Fibroblast of the conjunctiva (primary cell): ENCODE measurements around the gene LSAMP.

Source experiments
- DNase-seq: peaks from one replicate; pipeline ENCODE4 v3.0.0-alpha.2; 2010; ENCODE audit warnings: low read depth

The LSAMP gene

DNA sequence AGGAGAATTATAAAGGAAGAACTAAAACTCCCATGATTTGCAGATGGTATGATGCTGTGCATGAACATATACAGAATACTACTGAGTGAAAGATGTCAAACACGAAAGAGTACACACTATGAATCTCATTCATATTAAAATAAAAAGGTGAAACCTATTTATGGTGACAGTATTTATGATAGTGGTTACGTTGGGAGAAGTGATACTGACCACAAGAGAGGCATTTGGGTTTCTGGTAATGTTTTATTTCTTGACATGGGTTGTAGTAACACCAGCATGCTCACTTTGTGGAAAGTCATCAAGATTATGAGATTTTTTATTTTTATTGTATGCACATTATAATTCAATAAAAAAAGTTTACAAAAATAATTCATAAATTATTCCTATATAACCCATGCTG, 498.0 kb downstream of the LSAMP start:
- no peak for DNase-seq

DNA sequence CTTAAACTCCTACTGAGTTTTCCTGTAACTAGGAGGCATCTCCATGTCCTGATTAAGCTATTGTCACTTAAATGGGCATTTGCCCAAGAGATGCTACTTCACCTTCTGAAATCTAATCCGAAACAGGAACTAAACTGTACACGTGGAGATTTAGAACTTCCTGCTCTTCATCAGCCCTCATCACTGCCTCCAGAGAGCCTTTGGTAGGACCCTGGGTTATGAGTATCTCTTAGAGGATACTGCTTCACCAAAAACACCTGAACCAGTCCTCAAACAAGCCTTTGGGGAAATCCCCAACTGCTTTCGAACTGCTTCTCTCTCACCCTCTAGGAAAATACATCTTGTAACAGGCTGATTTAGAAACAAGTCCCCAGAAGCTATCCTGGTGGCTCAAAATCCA, 501.7 kb downstream of the LSAMP start:
- DNase-seq: no peak

DNA sequence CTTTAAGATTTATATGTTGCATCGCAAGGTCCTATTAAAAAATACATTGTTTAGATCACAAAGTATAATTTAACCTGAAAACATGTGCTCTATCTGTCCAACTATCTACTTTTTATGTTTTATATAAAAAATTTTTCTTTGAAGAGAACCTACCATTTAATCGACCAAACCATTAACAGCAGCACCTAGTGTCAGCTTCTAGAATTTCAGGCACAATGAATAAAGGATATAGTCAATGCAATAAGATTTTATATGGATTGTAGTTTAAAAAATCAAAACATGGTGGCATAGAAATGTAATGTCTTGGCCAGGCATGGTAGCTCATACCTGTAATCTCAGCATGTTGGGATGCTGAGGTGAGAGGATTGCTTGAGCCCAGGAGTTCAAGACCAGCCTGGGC, 508.2 kb downstream of the LSAMP start:
- no peak for DNase-seq

DNA sequence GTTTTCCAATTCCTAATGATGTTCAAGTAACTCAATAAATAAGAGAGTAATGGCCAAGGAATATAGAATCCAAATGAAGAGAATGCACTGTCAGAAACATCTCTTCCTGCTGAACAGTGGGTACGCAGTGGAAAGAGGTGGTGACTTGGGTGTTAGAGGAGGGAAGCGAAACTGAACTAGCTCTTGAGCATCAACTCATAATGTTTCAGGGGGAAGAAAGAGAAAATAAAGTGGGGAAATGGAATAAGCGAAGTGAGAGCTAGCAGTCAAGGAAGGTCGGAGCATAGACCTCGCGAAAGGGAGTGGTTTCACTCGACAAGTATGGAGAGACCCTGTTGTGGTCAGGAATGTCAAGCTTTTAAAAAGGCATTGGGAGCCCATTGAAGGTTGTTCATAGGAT, 512.5 kb downstream of the LSAMP start:
- DNase-seq: no peak

DNA sequence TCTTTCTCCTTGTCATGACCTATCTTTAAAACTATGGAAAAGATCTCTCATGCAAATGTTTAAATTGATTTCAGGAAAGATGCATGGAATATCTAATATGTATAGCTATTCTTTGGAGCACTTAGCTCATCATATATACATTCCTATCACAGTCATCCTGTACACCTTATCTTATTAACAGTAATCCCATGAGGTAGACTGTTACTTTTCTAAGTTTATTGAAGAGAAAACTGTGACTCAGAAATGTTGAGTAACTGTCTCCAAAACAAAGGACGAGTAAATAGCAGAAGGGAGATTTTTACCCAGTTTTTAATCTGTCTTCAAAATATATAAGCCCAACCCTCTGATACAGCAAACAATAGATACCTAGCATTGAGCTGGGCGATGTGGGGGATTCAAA, 513.7 kb downstream of the LSAMP start:
- no peak for DNase-seq

DNA sequence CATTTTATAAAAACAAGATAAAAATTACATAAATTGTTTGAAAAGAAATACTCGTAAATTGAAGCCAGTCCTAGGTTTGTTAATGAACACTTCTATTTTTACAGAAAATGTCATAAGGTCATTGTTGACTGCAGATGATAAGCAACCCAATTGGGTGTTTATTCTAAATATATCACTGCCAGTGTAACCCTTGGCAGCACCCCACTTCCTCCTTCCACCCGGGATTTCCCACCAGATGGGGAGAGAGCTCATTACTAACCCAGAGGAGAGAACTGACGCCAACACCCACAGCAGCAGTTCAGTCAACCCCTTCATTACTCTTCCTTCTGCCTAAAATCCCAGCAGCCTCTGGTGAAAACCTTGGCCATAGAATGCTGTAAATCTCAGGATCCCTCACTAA, 514.4 kb downstream of the LSAMP start:
- DNase-seq: no peak

DNA sequence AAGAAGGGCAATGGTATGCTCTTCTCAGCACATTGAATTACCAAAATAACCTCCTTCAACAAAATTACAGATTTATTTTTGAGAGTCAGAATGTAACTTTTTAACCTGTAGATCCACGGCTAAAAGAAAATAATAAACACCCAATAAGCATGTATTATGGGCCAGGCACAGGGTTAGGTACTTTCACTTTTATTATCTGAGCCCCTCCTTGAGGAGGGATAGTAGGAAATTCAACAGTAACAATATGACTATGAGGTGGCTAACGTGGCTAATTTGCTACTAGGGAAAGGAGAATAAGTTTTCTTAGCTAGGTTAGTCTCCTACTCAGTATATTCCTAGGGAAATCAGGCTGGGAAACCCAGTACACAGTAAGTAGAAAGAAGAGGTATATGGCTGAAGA, 515.1 kb downstream of the LSAMP start:
- no peak for DNase-seq

DNA sequence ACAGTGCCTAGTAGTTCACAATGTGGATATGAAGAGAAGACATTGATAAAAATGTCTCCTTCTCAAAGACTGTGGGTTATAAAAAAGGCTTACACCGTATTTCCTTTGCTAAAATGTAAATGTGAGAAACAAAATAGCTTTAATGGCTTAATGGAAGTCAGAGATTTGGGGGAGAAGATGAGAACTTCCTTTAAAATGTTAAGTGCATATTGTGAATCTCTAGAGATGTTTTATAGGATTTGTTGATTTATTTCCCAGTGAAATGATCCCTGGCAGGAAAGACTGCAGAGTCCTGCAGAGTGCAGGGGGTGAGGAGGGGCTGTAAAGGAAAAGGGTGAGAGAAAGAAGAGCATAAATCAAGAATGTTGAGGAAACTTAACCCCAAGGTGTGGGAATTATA, 516.9 kb downstream of the LSAMP start:
- no peak for DNase-seq

DNA sequence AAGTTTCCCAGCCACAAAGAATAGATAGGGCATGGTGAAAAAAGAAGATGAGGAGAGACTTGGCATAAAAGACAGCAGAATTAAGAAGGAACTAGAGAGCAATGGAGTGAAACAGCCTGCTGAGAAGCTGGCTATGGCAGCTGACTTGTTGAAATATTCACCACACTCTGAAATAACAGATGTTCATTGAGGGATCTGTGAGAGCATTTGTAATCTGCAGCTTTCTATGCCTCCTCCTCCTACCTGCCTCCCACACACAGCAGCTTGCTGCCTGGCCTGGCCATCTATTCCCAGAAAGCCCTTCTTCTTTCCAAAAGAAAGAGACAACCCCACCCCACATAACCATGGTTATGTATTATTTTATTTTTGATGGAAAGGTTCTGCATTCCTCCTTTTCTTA, 518.1 kb downstream of the LSAMP start:
- no peak for DNase-seq

DNA sequence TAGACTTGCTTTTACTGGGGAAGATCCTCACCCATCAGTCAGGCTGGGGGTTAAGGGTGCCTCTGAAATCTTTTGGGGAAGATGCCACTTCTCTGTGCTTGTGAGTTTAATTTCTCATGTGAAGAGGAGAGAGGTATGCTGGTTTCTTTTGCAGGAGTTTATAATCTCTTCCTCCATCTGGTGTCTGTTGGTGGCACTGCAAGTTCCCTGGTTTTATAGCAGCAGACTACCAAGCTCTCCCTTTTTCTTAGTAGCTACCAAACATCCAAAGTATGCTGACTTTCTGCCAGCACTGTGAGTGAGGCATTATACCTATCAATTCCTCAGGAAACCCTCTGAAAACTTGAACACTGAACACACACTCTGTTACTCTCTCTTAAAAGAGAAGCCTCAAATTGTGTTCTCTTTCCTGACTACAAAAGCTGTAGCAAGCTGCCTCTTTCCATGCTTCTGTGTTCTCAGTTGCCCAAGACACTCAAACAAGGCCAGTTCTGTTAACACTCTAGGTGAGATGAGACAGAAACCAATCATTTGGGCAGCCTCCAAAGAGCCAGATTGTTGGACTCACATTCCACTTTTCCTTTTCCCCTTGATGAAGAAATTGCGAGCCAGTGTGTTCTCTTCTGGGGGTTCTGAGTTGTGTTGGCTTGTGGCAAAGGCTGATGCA, 522.5 kb downstream of the LSAMP start:
- no peak for DNase-seq

DNA sequence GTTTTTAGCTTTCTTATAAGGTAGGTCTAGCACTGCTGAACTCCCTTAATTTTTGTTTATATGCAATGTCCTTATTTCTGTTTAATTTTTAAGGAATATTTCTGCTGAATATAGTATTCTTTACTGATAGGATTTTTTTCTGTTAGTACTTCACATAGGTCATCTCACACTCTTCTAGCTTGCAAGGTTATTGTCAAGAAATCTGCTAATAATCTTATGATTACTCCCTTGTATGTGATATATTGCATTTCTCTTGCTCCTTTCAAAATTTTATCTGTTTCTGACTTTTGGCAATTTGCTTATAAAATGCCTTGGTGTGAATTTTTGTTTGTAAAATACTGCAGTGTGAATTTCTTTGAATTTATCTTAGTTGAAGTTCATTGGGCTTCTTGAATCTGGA, 523.6 kb downstream of the LSAMP start:
- DNase-seq: no peak

DNA sequence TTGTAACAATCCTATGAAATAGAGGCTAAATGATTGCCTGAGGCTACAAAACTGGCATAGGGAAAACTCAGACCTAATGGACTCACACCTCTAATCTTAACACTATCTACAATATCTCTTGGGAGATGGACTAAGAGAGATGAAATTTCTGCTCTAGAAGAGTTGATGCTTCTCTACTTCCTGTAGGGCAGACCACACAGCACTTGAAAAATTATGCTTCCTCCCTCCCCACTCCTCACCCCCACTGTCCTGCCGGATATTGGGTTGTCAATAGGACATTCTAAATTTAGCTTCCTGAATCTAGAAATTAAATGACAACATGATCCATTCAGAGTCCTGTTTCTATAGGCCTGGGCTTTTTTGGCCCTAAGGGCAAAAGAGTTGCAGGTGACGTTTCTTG, 526.4 kb downstream of the LSAMP start:
- no peak for DNase-seq

DNA sequence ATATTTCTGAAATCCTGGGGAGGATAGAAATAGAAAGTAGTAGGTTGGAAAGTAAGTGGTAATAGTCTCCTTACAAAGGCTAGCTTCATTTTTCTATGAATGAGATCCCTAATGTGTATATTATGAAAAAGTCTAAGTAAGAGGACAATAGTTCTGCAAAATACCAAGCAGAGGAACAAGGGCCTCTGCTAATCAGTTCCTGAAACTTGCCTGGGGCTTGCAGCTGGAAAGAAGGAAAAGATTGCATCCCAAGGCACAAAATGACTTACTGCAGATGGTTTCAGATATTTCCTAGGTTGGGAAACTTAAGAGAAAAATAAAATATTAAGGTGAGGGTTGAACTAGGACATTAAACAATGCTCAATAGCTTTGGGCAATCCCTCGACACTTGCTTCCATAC, 528.4 kb downstream of the LSAMP start:
- DNase-seq: no peak

DNA sequence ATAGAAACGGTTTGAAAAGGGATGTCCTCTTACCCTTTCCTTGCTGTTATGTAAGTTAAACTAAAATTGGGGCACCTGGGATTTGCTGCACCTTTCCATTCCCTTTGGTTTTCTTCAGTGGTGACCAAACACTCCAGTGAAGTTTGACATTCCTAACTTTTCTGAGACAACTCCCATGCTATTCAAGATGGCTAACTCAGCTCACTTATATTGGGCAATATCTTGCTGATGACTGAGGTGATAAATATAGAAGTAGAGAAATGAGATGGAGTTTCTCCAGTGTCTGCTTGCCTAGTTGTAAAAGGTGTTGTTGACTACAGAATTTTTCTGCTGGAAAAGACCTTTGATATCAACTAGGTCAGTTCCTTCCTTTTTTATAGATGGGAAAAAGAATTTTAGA, 530.2 kb downstream of the LSAMP start:
- DNase-seq: no peak

DNA sequence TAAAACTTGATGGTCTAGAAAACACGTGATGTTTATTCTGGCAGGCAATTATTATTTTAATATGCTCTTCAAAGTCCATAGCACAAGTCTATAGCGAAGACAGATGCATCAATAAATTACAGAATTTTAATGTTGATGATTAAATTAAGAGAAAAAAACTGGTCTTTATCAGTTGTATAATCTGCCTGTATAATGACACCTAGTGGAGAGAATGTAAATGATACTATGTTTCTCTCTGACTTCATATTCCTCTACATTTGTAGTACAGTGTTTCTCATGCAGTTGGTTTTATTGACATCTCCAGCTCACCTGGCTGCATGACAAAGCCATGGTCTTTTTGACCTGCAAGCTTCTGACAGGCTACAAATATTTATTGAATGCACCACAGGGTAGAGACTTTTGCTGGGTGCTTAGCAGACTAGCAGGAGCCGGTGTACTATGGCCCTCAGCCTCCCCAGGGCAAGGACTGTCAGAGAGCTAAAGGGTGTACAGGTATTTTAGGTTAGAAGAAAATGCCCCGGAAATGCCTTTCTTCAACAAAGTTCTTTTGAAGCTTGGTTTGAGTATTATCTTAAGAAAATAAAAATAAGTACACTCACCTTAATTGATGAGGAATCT, 532.1 kb downstream of the LSAMP start:
- DNase-seq: no peak

DNA sequence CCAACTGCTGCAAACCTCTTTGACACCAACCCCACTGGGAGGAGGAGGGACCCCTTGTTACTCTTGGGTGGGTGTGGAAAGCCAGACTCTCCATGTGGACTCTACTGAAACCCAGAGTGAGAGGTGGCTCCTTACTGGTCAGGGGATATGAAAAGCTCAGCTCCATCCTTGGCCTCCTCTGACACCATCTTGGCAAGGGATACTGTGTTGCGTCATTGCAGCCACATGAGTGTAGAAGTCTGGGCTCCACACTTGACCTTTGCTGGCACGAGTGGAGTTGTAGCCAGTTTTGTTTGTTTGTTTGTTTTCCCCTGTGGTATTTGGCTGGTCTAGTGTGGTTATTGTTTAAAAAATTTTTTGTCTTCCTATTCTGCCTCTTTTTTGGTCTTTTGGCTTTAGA, 532.9 kb downstream of the LSAMP start:
- DNase-seq: peak; percentile 16

DNA sequence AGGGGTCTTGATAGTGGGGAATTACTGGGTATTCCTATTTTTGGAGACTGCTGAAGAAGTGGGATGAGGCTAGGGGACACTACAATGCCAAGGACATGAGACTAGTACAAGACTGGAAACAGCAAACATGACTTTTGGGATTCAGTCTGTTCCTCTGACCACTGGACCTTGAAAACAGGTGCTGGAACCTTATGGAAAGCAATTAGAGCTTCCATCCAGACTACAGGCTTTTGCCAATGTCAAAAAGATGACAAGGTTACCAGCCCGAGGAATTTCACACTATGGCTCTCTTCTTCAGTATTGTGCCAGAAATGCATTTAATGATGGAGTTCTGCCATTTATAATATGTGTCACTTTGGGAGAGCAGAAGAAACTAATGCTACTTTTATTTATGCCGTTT, 539.4 kb downstream of the LSAMP start:
- DNase-seq: no peak

DNA sequence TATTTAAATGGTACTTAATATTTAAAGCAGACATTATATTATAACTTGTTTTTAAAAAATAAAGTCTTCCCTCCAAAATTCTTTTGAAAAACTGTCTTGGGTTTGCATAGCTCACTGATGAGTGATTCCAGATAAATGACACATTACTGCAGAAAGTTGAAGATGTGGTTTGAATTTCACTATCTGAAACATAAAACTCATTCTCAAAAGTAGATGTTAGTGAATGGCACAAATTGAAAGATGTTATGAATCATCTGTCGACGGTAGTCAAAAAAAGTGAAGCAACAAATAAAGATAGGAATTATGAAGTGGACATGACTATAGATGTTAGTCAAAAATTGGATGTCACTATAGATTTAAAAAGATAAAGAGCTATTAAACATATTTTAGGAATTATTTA, 541.4 kb downstream of the LSAMP start:
- DNase-seq: no peak

DNA sequence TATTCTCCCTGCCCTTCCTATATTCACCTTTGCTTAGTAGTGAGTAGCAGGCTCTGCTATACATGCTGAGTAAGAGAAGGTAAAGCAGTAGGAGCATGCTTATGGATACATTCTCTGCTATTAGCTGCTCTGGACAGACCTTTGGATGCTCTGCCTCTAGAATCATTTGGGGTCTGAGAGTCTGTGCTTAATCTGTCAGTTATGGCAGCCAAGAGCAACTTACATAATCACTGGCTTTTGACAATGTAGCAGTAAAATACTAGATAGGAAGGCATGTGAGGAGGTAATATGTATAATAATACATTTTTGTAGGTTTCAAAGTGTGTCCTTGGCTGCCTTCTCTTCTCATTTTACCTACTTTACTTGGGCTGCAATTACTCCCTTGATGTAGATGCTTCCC, 544.3 kb downstream of the LSAMP start:
- no peak for DNase-seq

DNA sequence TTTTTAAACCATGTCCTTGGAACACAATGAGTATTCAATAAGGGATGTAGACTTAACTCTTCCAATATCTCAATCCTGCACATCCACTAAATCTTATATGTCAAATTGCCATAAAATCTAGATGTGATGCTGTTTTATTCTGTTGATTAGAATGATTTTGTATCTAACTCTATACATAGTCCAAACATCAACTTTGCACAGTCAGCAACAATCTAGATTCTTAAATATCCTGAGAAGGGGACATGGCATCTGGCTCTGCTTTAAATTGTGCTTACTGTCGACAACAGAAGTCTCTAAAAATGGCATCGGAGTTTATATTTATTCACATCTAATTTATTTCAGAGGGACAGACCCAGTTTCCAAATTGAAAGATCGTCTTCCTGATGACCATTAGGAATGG, 545.8 kb downstream of the LSAMP start:
- DNase-seq: no peak

DNA sequence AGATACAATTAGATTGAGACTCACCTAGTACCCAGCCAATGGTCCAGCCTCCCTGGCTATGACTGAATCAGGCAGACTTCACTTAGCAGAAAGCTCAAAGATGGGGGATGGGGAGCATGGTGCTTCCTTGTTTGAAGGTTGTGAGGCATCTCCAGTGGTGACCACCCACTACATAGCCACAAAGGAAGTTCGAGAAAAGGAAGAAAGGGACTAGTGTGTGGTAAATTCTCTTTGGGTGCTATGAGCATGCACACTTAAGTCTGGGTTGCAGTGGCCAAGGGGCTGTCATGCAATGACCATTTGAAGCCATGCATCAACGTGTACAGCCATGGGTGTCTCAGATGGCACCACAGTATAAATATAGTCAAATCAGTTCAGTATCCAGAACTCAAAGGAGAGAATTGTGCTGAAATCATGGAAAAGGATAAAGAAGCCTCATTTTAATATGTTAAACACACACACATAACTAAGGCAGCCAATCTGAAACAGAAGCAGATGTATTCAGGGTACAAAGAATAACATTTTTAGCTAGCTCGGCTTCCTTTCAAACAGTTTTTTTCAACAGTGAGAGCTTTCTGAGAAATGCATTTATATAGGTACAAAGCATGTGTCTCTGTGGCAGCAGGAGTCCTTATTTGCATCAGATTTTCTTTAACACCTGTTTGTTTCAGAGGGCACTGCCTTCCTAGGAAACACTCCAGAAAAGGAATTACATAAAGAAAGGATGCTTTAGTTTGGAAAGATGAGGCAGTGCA, 546.5 kb downstream of the LSAMP start:
- DNase-seq: no peak

DNA sequence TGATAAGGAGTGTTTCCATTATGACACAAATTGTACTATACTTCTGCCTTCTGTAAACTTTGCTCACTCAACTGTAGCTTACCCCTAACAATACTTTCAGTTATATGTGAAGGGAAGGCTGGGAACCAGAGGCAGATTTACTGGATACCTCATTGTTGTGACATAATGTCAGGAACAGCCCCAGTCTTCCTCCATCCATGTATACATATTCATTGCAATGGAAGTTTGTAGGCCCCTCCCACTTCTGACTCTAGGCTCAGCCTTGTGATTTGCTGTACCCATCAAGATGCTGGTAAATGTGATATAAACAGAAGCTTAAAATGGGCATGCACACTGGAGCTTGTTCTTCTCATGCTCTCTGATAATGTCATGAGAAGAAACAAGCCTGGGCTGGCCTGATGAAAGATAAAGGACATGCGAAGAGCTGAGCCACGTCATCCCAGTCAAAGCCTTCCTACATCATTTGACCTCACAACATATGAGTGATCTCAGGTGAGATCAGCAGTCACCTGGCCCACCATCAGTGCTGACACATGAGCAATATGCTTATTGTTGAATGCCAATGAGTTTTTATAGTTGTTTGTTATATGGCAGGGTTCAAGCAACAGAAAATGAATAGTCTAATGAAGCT, 554.2 kb downstream of the LSAMP start:
- DNase-seq: no peak

DNA sequence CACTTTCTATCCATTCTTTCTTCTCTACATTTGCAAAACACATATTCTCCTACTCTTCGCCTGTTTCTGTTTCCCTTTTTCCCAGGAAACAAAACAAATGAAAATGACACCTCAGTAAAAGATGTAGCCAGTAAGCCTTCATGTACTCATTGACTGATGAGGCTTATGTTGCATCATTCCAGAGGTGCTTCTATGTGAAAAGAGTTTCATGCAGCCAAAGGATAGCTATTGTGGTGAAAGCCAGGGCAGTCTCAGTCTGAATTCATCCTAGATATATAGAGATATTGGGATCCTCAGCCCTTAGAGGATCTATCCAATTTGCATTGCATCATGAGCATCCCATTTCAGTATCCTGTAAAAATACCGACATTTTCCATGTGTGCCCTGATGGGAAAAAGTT, 554.7 kb downstream of the LSAMP start:
- no peak for DNase-seq
